Astrocyte (in vitro differentiated cells and primary cell): Measurements from ENCODE around the gene LRRC26. TPM values are rescaled to one million over a fixed set of nuclear protein-coding genes. Genes with fewer than 3 reads are reported as not detected.
A peak's percentile ranks its signal among the peaks of the same experiment; 100 is the strongest.

Experiments used
- DNase-seq: peaks from one replicate; pipeline ENCODE4 v3.0.0-alpha.2; 2010; ENCODE audit warnings: low read depth
- FAIRE-seq: peaks from 2 replicates; lab custom pipeline; 2011; peaks lifted over from hg19 to GRCh38; lab: Jason Lieb, UNC
- H2AFZ ChIP-seq: 2 replicates; pipeline ENCODE4 v1.6.0; 2012; ENCODE audit warnings: low read depth, low read length, inconsistent platforms
- H3K27ac ChIP-seq: 2 replicates; pipeline ENCODE4 v1.5.1; 2011; ENCODE audit warnings: low read depth, low read length, inconsistent platforms
- H3K27me3 ChIP-seq: 2 replicates; pipeline ENCODE4 v1.6.0; 2011; ENCODE audit warnings: low read length, inconsistent platforms; ENCODE audit not compliant: insufficient read depth
- H3K36me3 ChIP-seq: 2 replicates; pipeline ENCODE4 v1.5.1; 2011; ENCODE audit warnings: low read length, inconsistent platforms; ENCODE audit not compliant: insufficient read depth
- H3K4me1 ChIP-seq: 2 replicates; pipeline ENCODE4 v1.5.1; 2011; ENCODE audit warnings: low read length, inconsistent platforms; ENCODE audit not compliant: insufficient read depth
- H3K4me2 ChIP-seq: 2 replicates; pipeline ENCODE4 v1.6.0; 2012; ENCODE audit warnings: low read length, inconsistent platforms
- H3K4me3 ChIP-seq: 2 replicates; pipeline ENCODE4 v1.5.1; 2011; ENCODE audit warnings: low read depth, mild to moderate bottlenecking, low read length, inconsistent platforms; ENCODE audit not compliant: insufficient read depth
- H3K79me2 ChIP-seq: 2 replicates; pipeline ENCODE4 v1.6.0; 2012; ENCODE audit warnings: mild to moderate bottlenecking, low read length, inconsistent platforms; ENCODE audit not compliant: insufficient read depth
- H3K9ac ChIP-seq: 2 replicates; pipeline ENCODE4 v1.6.0; 2012; ENCODE audit warnings: mild to moderate bottlenecking, low read length, inconsistent platforms
- H3K9me3 ChIP-seq: 2 replicates; pipeline ENCODE4 v1.5.1; 2012; ENCODE audit warnings: low read depth, mild to moderate bottlenecking, low read length, inconsistent platforms; ENCODE audit not compliant: insufficient read depth
- H4K20me1 ChIP-seq: 2 replicates; pipeline ENCODE4 v1.6.0; 2012; ENCODE audit warnings: low read length, inconsistent platforms; ENCODE audit not compliant: insufficient read depth
- H3K27ac Mint-ChIP-seq: one replicate; pipeline ENCODE4 v1.8.0; 2021; ENCODE audit warnings: mild to moderate bottlenecking, mixed read lengths; ENCODE audit not compliant: unreplicated experiment
- H3K27me3 Mint-ChIP-seq: one replicate; pipeline ENCODE4 v1.8.0; 2021; ENCODE audit warnings: low read depth, mixed read lengths; ENCODE audit not compliant: unreplicated experiment
- H3K36me3 Mint-ChIP-seq: one replicate; pipeline ENCODE4 v1.8.0; 2021; ENCODE audit warnings: low read depth, mixed read lengths; ENCODE audit not compliant: unreplicated experiment
- H3K4me1 Mint-ChIP-seq: one replicate; pipeline ENCODE4 v1.8.0; 2021; ENCODE audit warnings: low read depth, mixed read lengths; ENCODE audit not compliant: unreplicated experiment
- H3K4me3 Mint-ChIP-seq: one replicate; pipeline ENCODE4 v1.8.0; 2021; ENCODE audit warnings: mild to moderate bottlenecking, moderate library complexity, mixed read lengths; ENCODE audit not compliant: unreplicated experiment
- H3K9me3 Mint-ChIP-seq: one replicate; pipeline ENCODE4 v1.8.0; 2021; ENCODE audit warnings: mild to moderate bottlenecking, mixed read lengths; ENCODE audit not compliant: unreplicated experiment
- CTCF ChIP-seq: IDR thresholded peaks from 2 replicates; pipeline ENCODE4 v1.5.1; 2011; ENCODE audit warnings: low read depth, mild to moderate bottlenecking, inconsistent platforms, low read length, moderate library complexity; ENCODE audit not compliant: insufficient read depth
- EZH2 ChIP-seq: IDR thresholded peaks from 2 replicates; pipeline ENCODE4 v1.6.1; 2012; ENCODE audit warnings: mild to moderate bottlenecking, low read length, inconsistent platforms; ENCODE audit not compliant: insufficient read depth
- total RNA-seq: library from RNA; stranded (reverse); gene quantifications from 2 replicates; pipeline ENCODE4 v1.2.1, GENCODE V29; 2021

LRRC26 gene
- total RNA-seq, 1 donor from 2014 or later, result not detected

- no peak overlapping the region for H3K4me3 Mint-ChIP-seq
- Histone ChIP-seq H3K27me3 (no peaks in the 10 kb centered on the region), H3K79me2 (peaks cover 64% of the 10 kb centered on the region), H3K4me3 (peak overlapping the region; percentile 48), H3K4me2 (peak overlapping the region; percentile 89), H4K20me1 (peaks cover 55% of the 10 kb centered on the region), H3K9ac (peak overlapping the region; percentile 52), H3K36me3 (no peaks in the 10 kb centered on the region), H2AFZ (no peak overlapping the region), H3K27ac (no peak overlapping the region), H3K4me1 (peaks cover 18% of the 10 kb centered on the region), H3K9me3 (no peaks in the 10 kb centered on the region)
- no peaks in the 10 kb centered on the region for H3K36me3 Mint-ChIP-seq
- DNase-seq (no peak), FAIRE-seq (no peak)
- no peak overlapping the region for H3K27ac Mint-ChIP-seq
- H3K9me3 Mint-ChIP-seq, result no peaks in the 10 kb centered on the region
- H3K27me3 Mint-ChIP-seq, result no peaks in the 10 kb centered on the region
- TF ChIP-seq EZH2 (no peak), CTCF (no peak)
- peaks cover 10% of the 10 kb centered on the region for H3K4me1 Mint-ChIP-seq
Measured at GRCh38 chr9:137198902-137199283, 29.0 kb upstream of the LRRC26 start.

GRCh38 chr9:137198051-137198901, 28.4 kb upstream of the LRRC26 start:
- H2AFZ ChIP-seq, result no peak overlapping the region
- TF ChIP-seq EZH2, result no peak
- no peak for TF ChIP-seq CTCF
- FAIRE-seq (no peak), DNase-seq (no peak)
- no peaks in the 10 kb centered on the region for H3K27me3 Mint-ChIP-seq
- peak overlapping the region; percentile 6 for H3K9ac ChIP-seq
- H3K27me3 ChIP-seq, result no peaks in the 10 kb centered on the region
- H3K9me3 ChIP-seq, result no peaks in the 10 kb centered on the region
- peaks cover 18% of the 10 kb centered on the region for H3K4me1 ChIP-seq
- peaks cover 59% of the 10 kb centered on the region for H4K20me1 ChIP-seq
- H3K79me2 ChIP-seq, result peaks cover 59% of the 10 kb centered on the region
- H3K9me3 Mint-ChIP-seq, result no peaks in the 10 kb centered on the region
- no peaks in the 10 kb centered on the region for H3K36me3 ChIP-seq
- H3K4me1 Mint-ChIP-seq, result peaks cover 12% of the 10 kb centered on the region
- H3K4me3 ChIP-seq, result peak overlapping the region; percentile 10
- H3K27ac ChIP-seq, result no peak overlapping the region
- H3K27ac Mint-ChIP-seq, result no peak overlapping the region
- peak overlapping the region; percentile 89 for H3K4me2 ChIP-seq
- peak overlapping the region; percentile 71 for H3K4me3 Mint-ChIP-seq
- H3K36me3 Mint-ChIP-seq, result no peaks in the 10 kb centered on the region
